ENCODE data around the gene GPR146.

GPR146 gene

DNA sequence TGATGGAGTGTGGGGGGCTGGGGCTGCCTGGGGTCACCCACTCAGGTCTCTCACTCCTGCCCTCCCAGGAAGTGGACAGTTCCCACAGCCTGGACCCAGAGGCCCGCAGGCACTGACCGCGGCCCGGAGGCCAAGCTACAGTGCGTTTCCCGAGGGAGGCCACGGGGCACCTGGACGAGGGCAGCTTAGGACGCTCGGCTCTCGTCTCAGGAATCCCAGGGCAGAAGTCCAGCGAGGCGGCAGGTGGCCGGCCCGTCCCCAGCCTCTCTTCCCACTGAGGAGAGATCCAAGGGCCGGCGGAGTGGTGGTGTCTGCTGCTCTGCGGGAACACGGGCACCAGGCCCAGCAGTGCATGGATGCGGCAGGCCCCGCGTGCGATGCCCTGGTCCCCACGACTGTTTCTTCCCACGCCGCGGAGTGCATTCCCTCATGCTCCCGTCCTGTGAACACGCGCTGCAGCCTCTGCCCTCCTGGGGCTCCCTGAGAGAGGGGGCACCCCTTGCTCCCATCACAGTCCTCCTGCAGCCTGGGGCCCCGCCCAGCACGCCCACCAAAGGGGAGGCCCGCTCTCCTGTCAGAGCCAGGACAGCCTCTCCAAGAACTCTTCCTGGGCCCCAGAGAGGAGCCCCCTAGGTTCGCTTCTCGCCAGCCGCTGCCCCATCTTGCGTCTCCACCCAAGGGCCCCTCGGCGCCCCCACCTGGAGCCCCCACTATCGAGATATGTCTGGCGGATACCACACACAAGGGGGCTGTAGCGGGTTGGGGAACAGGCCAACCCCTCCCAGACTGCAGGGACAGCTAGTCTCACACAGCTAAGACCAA is 24.3 kb upstream of the GPR146 start:
- H3K9me3 ChIP-seq (ENCODE audit: control insufficient read depth, low read length): no peaks in the 10 kb centered on the region
- no peak for DNase-seq
- no peak overlapping the region for H3K18ac ChIP-seq (ENCODE audit: low read depth in 1 of 2, low read length in 2 of 2)
- H3K4ac ChIP-seq (ENCODE audit: low read depth in 1 of 2, low read length in 2 of 2): no peak overlapping the region
- no peak overlapping the region for H2BK15ac ChIP-seq (ENCODE audit: low read depth, poor library complexity, severe bottlenecking)
- no peak overlapping the region for H3K23ac ChIP-seq (ENCODE audit: low read length in 2 of 2)
- H2BK5ac ChIP-seq (ENCODE audit: low read depth, low read length, poor library complexity, severe bottlenecking): no peak overlapping the region
- no peak overlapping the region for H3K27ac ChIP-seq (ENCODE audit: low read length, poor library complexity, severe bottlenecking)
- H3K14ac ChIP-seq (ENCODE audit: low read length in 2 of 2): no peak overlapping the region
- H3K9ac ChIP-seq (ENCODE audit: low read length): no peak overlapping the region
- H3K4me3 ChIP-seq (ENCODE audit: insufficient read depth in 1 of 2, low read depth in 1 of 2, low read length in 2 of 2): peak overlapping the region in 1 of 2 experiments; percentile 16
- peak overlapping the region; percentile 0 for H4K8ac ChIP-seq (ENCODE audit: low read length)
- H2BK120ac ChIP-seq (ENCODE audit: low read depth, low read length): no peak overlapping the region
- WGBS: 95% methylated on average over 42 of the region's 42 CpGs
- no peak overlapping the region for H2AK5ac ChIP-seq (ENCODE audit: low read length, severe bottlenecking)
- peaks cover 24% of the 10 kb centered on the region for H3K4me1 ChIP-seq (ENCODE audit: control insufficient read depth, insufficient read depth, low read depth, low read length)
- no peak overlapping the region for H2BK12ac ChIP-seq (ENCODE audit: low read length in 2 of 2)
- H3K27me3 ChIP-seq (ENCODE audit: control insufficient read depth in 1 of 2, insufficient read depth in 1 of 2, low read length in 2 of 2): no peaks in the 10 kb centered on the region
- H4K91ac ChIP-seq (ENCODE audit: low read length): no peak overlapping the region
- no peak overlapping the region for H2AFZ ChIP-seq (ENCODE audit: low read depth, low read length)
- no peak overlapping the region for H3K4me2 ChIP-seq (ENCODE audit: low read length, poor library complexity, severe bottlenecking)
- peaks cover 72% of the 10 kb centered on the region for H3K79me1 ChIP-seq (replicated peaks; ENCODE audit: low read length, poor library complexity, severe bottlenecking)
- peaks cover 14 to 75% of the 10 kb centered on the region in 2 experiments for H3K36me3 ChIP-seq (ENCODE audit: control insufficient read depth in 1 of 2, insufficient read depth in 2 of 2, low read depth in 1 of 2, low read length in 2 of 2)

DNA sequence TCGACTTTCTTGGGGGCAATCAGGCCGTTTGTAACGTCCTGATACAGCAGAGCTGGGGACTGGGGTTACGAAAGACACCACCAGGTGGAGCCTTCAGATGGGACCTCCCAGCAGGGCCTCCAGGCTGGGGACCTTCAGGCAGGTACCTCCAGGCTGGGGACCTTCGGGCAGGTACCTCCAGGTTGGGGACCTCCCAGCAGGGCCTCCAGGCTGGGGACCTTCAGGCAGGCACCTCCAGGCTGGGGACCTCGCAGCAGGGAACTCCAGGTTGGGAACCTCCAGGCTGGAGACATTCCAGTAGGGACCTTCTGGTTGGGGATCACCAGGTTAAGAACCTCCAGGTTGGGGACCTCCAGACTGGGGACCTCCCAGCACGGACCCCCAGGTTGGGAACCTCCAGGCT is 23.5 kb upstream of the GPR146 start:
- 90% methylated on average over 7 of the region's 7 CpGs for WGBS

DNA sequence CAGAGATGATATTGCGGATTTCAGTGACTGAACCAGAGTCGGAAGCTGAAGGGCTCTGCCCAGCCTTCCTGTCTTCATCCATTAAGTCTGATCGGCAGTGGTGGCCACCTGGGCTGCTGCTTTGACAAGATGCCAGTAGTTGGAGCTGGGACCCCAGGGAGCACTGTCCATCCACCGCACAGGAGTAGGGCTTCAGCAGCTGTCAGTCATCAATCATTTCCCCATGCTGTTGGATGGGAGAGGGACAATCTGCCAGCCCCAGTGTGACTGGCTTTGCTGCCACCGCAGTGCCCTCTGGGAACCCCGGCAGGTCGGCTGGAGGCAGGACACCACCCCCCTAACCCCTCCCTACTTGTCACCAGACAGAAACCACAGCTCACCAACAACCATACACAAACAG is 23.0 kb upstream of the GPR146 start:
- Histone ChIP-seq H3K9ac (ENCODE audit: low read length) (no peak overlapping the region), H2AFZ (ENCODE audit: low read depth, low read length) (no peak overlapping the region), H3K23ac (ENCODE audit: low read length in 2 of 2) (no peak overlapping the region), H3K9me3 (ENCODE audit: control insufficient read depth, low read length) (no peaks in the 10 kb centered on the region), H2BK12ac (ENCODE audit: low read length in 2 of 2) (no peak overlapping the region), H3K4me2 (ENCODE audit: low read length, poor library complexity, severe bottlenecking) (no peak overlapping the region), H2BK15ac (ENCODE audit: low read depth, poor library complexity, severe bottlenecking) (no peak overlapping the region), H4K8ac (ENCODE audit: low read length) (no peak overlapping the region), H3K27ac (ENCODE audit: low read length, poor library complexity, severe bottlenecking) (no peak overlapping the region), H2AK5ac (ENCODE audit: low read length, severe bottlenecking) (no peak overlapping the region), H2BK5ac (ENCODE audit: low read depth, low read length, poor library complexity, severe bottlenecking) (no peak overlapping the region), H3K36me3 (ENCODE audit: control insufficient read depth in 1 of 2, insufficient read depth in 2 of 2, low read depth in 1 of 2, low read length in 2 of 2) (peaks cover 26 to 85% of the 10 kb centered on the region in 2 experiments), H4K91ac (ENCODE audit: low read length) (no peak overlapping the region), H2BK120ac (ENCODE audit: low read depth, low read length) (no peak overlapping the region), H3K14ac (ENCODE audit: low read length in 2 of 2) (no peak overlapping the region), H3K4ac (ENCODE audit: low read depth in 1 of 2, low read length in 2 of 2) (no peak overlapping the region), H3K18ac (ENCODE audit: low read depth in 1 of 2, low read length in 2 of 2) (no peak overlapping the region), H3K4me1 (ENCODE audit: control insufficient read depth, insufficient read depth, low read depth, low read length) (peaks cover 11% of the 10 kb centered on the region), H3K79me1 (replicated peaks; ENCODE audit: low read length, poor library complexity, severe bottlenecking) (peaks cover 72% of the 10 kb centered on the region), H3K27me3 (ENCODE audit: control insufficient read depth in 1 of 2, insufficient read depth in 1 of 2, low read length in 2 of 2) (no peaks in the 10 kb centered on the region), H3K4me3 (ENCODE audit: insufficient read depth in 1 of 2, low read depth in 1 of 2, low read length in 2 of 2) (no peak overlapping the region)
- no peak for DNase-seq
- WGBS: 96% methylated on average over 7 of the region's 7 CpGs

More for the DNA sequence above, 23.5 kb upstream of the GPR146 start:
- Histone ChIP-seq H2AFZ (ENCODE audit: low read depth, low read length) (no peak overlapping the region), H2BK15ac (ENCODE audit: low read depth, poor library complexity, severe bottlenecking) (no peak overlapping the region), H4K91ac (ENCODE audit: low read length) (no peak overlapping the region), H2BK12ac (ENCODE audit: low read length in 2 of 2) (no peak overlapping the region), H3K27ac (ENCODE audit: low read length, poor library complexity, severe bottlenecking) (no peak overlapping the region), H3K4me1 (ENCODE audit: control insufficient read depth, insufficient read depth, low read depth, low read length) (peaks cover 15% of the 10 kb centered on the region), H2AK5ac (ENCODE audit: low read length, severe bottlenecking) (no peak overlapping the region), H3K23ac (ENCODE audit: low read length in 2 of 2) (no peak overlapping the region), H3K4me3 (ENCODE audit: insufficient read depth in 1 of 2, low read depth in 1 of 2, low read length in 2 of 2) (no peak overlapping the region), H3K18ac (ENCODE audit: low read depth in 1 of 2, low read length in 2 of 2) (no peak overlapping the region), H3K9ac (ENCODE audit: low read length) (no peak overlapping the region), H2BK5ac (ENCODE audit: low read depth, low read length, poor library complexity, severe bottlenecking) (no peak overlapping the region), H3K4ac (ENCODE audit: low read depth in 1 of 2, low read length in 2 of 2) (no peak overlapping the region), H3K36me3 (ENCODE audit: control insufficient read depth in 1 of 2, insufficient read depth in 2 of 2, low read depth in 1 of 2, low read length in 2 of 2) (peaks cover 21 to 82% of the 10 kb centered on the region in 2 experiments), H3K4me2 (ENCODE audit: low read length, poor library complexity, severe bottlenecking) (no peak overlapping the region), H3K14ac (ENCODE audit: low read length in 2 of 2) (no peak overlapping the region), H4K8ac (ENCODE audit: low read length) (no peak overlapping the region), H2BK120ac (ENCODE audit: low read depth, low read length) (no peak overlapping the region), H3K27me3 (ENCODE audit: control insufficient read depth in 1 of 2, insufficient read depth in 1 of 2, low read length in 2 of 2) (no peaks in the 10 kb centered on the region), H3K79me1 (replicated peaks; ENCODE audit: low read length, poor library complexity, severe bottlenecking) (peaks cover 71% of the 10 kb centered on the region), H3K9me3 (ENCODE audit: control insufficient read depth, low read length) (no peaks in the 10 kb centered on the region)
- DNase-seq: no peak

DNA sequence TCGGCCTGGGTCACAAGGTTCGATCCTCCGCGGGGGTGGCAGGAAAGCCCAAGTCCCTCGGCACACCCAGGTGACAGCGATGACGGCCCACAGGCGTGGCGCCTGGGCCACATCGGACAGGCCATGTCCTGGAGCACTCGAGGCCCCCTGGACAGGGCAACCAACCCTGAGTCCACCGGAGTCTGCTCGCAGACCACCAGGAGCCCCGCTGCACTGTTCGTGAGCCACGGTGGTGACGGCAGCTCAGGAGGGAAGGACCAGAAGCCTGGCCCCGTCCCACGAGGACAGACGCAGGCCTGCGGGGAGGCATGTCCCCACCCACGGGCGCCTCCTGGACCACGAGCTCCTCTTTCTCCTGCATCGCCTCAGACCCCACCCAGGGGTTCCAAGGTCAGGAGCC is 22.4 kb upstream of the GPR146 start:
- Histone ChIP-seq H3K4me1 (ENCODE audit: control insufficient read depth, insufficient read depth, low read depth, low read length) (peaks cover 9% of the 10 kb centered on the region), H3K9me3 (ENCODE audit: control insufficient read depth, low read length) (no peaks in the 10 kb centered on the region), H3K4ac (ENCODE audit: low read depth in 1 of 2, low read length in 2 of 2) (no peak overlapping the region), H2AFZ (ENCODE audit: low read depth, low read length) (no peak overlapping the region), H2BK5ac (ENCODE audit: low read depth, low read length, poor library complexity, severe bottlenecking) (no peak overlapping the region), H3K79me1 (replicated peaks; ENCODE audit: low read length, poor library complexity, severe bottlenecking) (peaks cover 71% of the 10 kb centered on the region), H2AK5ac (ENCODE audit: low read length, severe bottlenecking) (no peak overlapping the region), H3K23ac (ENCODE audit: low read length in 2 of 2) (no peak overlapping the region), H3K4me3 (ENCODE audit: insufficient read depth in 1 of 2, low read depth in 1 of 2, low read length in 2 of 2) (no peak overlapping the region), H3K4me2 (ENCODE audit: low read length, poor library complexity, severe bottlenecking) (no peak overlapping the region), H2BK12ac (ENCODE audit: low read length in 2 of 2) (no peak overlapping the region), H3K27me3 (ENCODE audit: control insufficient read depth in 1 of 2, insufficient read depth in 1 of 2, low read length in 2 of 2) (no peaks in the 10 kb centered on the region), H3K14ac (ENCODE audit: low read length in 2 of 2) (no peak overlapping the region), H3K18ac (ENCODE audit: low read depth in 1 of 2, low read length in 2 of 2) (no peak overlapping the region), H3K36me3 (ENCODE audit: control insufficient read depth in 1 of 2, insufficient read depth in 2 of 2, low read depth in 1 of 2, low read length in 2 of 2) (peaks cover 29 to 82% of the 10 kb centered on the region in 2 experiments), H2BK120ac (ENCODE audit: low read depth, low read length) (no peak overlapping the region), H3K9ac (ENCODE audit: low read length) (no peak overlapping the region), H4K91ac (ENCODE audit: low read length) (no peak overlapping the region), H4K8ac (ENCODE audit: low read length) (no peak overlapping the region), H3K27ac (ENCODE audit: low read length, poor library complexity, severe bottlenecking) (no peak overlapping the region), H2BK15ac (ENCODE audit: low read depth, poor library complexity, severe bottlenecking) (no peak overlapping the region)
- 95% methylated on average over 25 of the region's 25 CpGs for WGBS
- DNase-seq: no peak
